T-helper 1 cell treated with Interleukin-12 subunit alpha and Interleukin-12 subunit beta and Interleukin-4 antibody, amounts not matched to agents 30 μg/mL and 1 μg/mL, for 36 hours (primary cell): ENCODE measurements around the gene PCSK6.

Experiments used
- H3K27ac Mint-ChIP-seq: one replicate; pipeline ENCODE4 v1.8.0; 2021; ENCODE audit warnings: mild to moderate bottlenecking, mixed read lengths
- H3K27me3 Mint-ChIP-seq: one replicate; pipeline ENCODE4 v1.8.0; 2021; ENCODE audit warnings: low read depth, mixed read lengths
- H3K36me3 Mint-ChIP-seq: one replicate; pipeline ENCODE4 v1.8.0; 2021; ENCODE audit warnings: low read depth, mixed read lengths
- H3K4me1 Mint-ChIP-seq: one replicate; pipeline ENCODE4 v1.8.0; 2021; ENCODE audit warnings: low read depth, mixed read lengths
- H3K4me3 Mint-ChIP-seq: one replicate; pipeline ENCODE4 v1.8.0; 2021; ENCODE audit warnings: mild to moderate bottlenecking, moderate library complexity, mixed read lengths
- H3K9me3 Mint-ChIP-seq: one replicate; pipeline ENCODE4 v1.8.0; 2021; ENCODE audit warnings: mixed read lengths

PCSK6 gene

GRCh38 chr15:101401286-101401685, 88.2 kb downstream of the PCSK6 start:
- Mint-ChIP-seq H3K9me3 (no peaks in the 10 kb centered on the region), H3K27me3 (peaks cover 6% of the 10 kb centered on the region)

GRCh38 chr15:101399431-101399830, 90.1 kb downstream of the PCSK6 start:
- no peaks in the 10 kb centered on the region for H3K9me3 Mint-ChIP-seq
- H3K36me3 Mint-ChIP-seq = no peaks in the 10 kb centered on the region
- H3K27ac Mint-ChIP-seq = no peak overlapping the region
- H3K4me3 Mint-ChIP-seq = no peak overlapping the region
- H3K27me3 Mint-ChIP-seq = peaks cover 17% of the 10 kb centered on the region
- H3K4me1 Mint-ChIP-seq = peaks cover 3% of the 10 kb centered on the region

More at GRCh38 chr15:101401286-101401685, 88.2 kb downstream of the PCSK6 start:
- no peaks in the 10 kb centered on the region for H3K36me3 Mint-ChIP-seq
- H3K4me1 Mint-ChIP-seq = peaks cover 3% of the 10 kb centered on the region
- H3K27ac Mint-ChIP-seq = no peak overlapping the region
- no peak overlapping the region for H3K4me3 Mint-ChIP-seq

GRCh38 chr15:101398247-101398646, 91.3 kb downstream of the PCSK6 start:
- H3K9me3 Mint-ChIP-seq = no peaks in the 10 kb centered on the region
- H3K27me3 Mint-ChIP-seq = peaks cover 19% of the 10 kb centered on the region
- no peaks in the 10 kb centered on the region for H3K36me3 Mint-ChIP-seq
- peaks cover 3% of the 10 kb centered on the region for H3K4me1 Mint-ChIP-seq
- no peak overlapping the region for H3K27ac Mint-ChIP-seq
- H3K4me3 Mint-ChIP-seq = no peak overlapping the region

GRCh38 chr15:101397521-101398003, 91.9 kb downstream of the PCSK6 start:
- no peak overlapping the region for H3K27ac Mint-ChIP-seq
- no peaks in the 10 kb centered on the region for H3K9me3 Mint-ChIP-seq
- peaks cover 19% of the 10 kb centered on the region for H3K27me3 Mint-ChIP-seq
- H3K36me3 Mint-ChIP-seq = no peaks in the 10 kb centered on the region
- H3K4me3 Mint-ChIP-seq = no peak overlapping the region
- H3K4me1 Mint-ChIP-seq = peaks cover 3% of the 10 kb centered on the region

- H3K4me3 Mint-ChIP-seq = no peak overlapping the region
- H3K27me3 Mint-ChIP-seq = peaks cover 19% of the 10 kb centered on the region
- H3K27ac Mint-ChIP-seq = no peak overlapping the region
- no peaks in the 10 kb centered on the region for H3K36me3 Mint-ChIP-seq
- no peaks in the 10 kb centered on the region for H3K9me3 Mint-ChIP-seq
- H3K4me1 Mint-ChIP-seq = peaks cover 3% of the 10 kb centered on the region
These were observed 92.8 kb downstream of the PCSK6 start for GRCh38 chr15:101396484-101397261.

- Mint-ChIP-seq H3K4me1 (peaks cover 3% of the 10 kb centered on the region), H3K36me3 (no peaks in the 10 kb centered on the region), H3K27ac (no peak overlapping the region), H3K4me3 (no peak overlapping the region), H3K9me3 (no peaks in the 10 kb centered on the region), H3K27me3 (peaks cover 19% of the 10 kb centered on the region)
These were observed 94.9 kb downstream of the PCSK6 start for GRCh38 chr15:101394654-101395053.

- Mint-ChIP-seq H3K4me1 (peaks cover 3% of the 10 kb centered on the region), H3K36me3 (no peaks in the 10 kb centered on the region), H3K27ac (no peak overlapping the region), H3K9me3 (no peaks in the 10 kb centered on the region), H3K27me3 (peaks cover 19% of the 10 kb centered on the region), H3K4me3 (no peak overlapping the region)
These were observed 95.4 kb downstream of the PCSK6 start for GRCh38 chr15:101394056-101394630.

GRCh38 chr15:101393172-101393571, 96.3 kb downstream of the PCSK6 start:
- Mint-ChIP-seq H3K9me3 (no peaks in the 10 kb centered on the region), H3K36me3 (no peaks in the 10 kb centered on the region), H3K4me1 (peaks cover 3% of the 10 kb centered on the region), H3K4me3 (no peak overlapping the region), H3K27me3 (peaks cover 19% of the 10 kb centered on the region), H3K27ac (no peak overlapping the region)

GRCh38 chr15:101391981-101392640, 97.4 kb downstream of the PCSK6 start:
- peaks cover 19% of the 10 kb centered on the region for H3K27me3 Mint-ChIP-seq
- H3K4me3 Mint-ChIP-seq = no peak overlapping the region
- H3K36me3 Mint-ChIP-seq = no peaks in the 10 kb centered on the region
- no peak overlapping the region for H3K27ac Mint-ChIP-seq
- no peaks in the 10 kb centered on the region for H3K9me3 Mint-ChIP-seq
- no peaks in the 10 kb centered on the region for H3K4me1 Mint-ChIP-seq

GRCh38 chr15:101391431-101391830, 98.1 kb downstream of the PCSK6 start:
- H3K27ac Mint-ChIP-seq = no peak overlapping the region
- no peaks in the 10 kb centered on the region for H3K36me3 Mint-ChIP-seq
- H3K4me1 Mint-ChIP-seq = no peaks in the 10 kb centered on the region
- H3K4me3 Mint-ChIP-seq = no peak overlapping the region
- H3K27me3 Mint-ChIP-seq = peaks cover 13% of the 10 kb centered on the region
- no peaks in the 10 kb centered on the region for H3K9me3 Mint-ChIP-seq

- Mint-ChIP-seq H3K4me3 (no peak overlapping the region), H3K9me3 (no peaks in the 10 kb centered on the region), H3K36me3 (no peaks in the 10 kb centered on the region), H3K4me1 (no peaks in the 10 kb centered on the region), H3K27me3 (peaks cover 7% of the 10 kb centered on the region), H3K27ac (no peak overlapping the region)
These were observed 99.0 kb downstream of the PCSK6 start for GRCh38 chr15:101390462-101390861.

GRCh38 chr15:101390060-101390459, 99.4 kb downstream of the PCSK6 start:
- no peaks in the 10 kb centered on the region for H3K36me3 Mint-ChIP-seq
- no peak overlapping the region for H3K27ac Mint-ChIP-seq
- H3K9me3 Mint-ChIP-seq = no peaks in the 10 kb centered on the region
- peaks cover 6% of the 10 kb centered on the region for H3K27me3 Mint-ChIP-seq
- H3K4me1 Mint-ChIP-seq = no peaks in the 10 kb centered on the region
- H3K4me3 Mint-ChIP-seq = no peak overlapping the region

GRCh38 chr15:101389362-101389761, 100.1 kb downstream of the PCSK6 start:
- no peaks in the 10 kb centered on the region for H3K4me1 Mint-ChIP-seq

GRCh38 chr15:101388046-101388445, 101.5 kb downstream of the PCSK6 start:
- H3K36me3 Mint-ChIP-seq = no peaks in the 10 kb centered on the region
- H3K27me3 Mint-ChIP-seq = no peaks in the 10 kb centered on the region
- no peak overlapping the region for H3K4me3 Mint-ChIP-seq
- no peaks in the 10 kb centered on the region for H3K9me3 Mint-ChIP-seq
- no peak overlapping the region for H3K27ac Mint-ChIP-seq
- H3K4me1 Mint-ChIP-seq = no peaks in the 10 kb centered on the region

More at GRCh38 chr15:101389362-101389761, 100.1 kb downstream of the PCSK6 start:
- Mint-ChIP-seq H3K4me3 (no peak overlapping the region), H3K27me3 (peaks cover 2% of the 10 kb centered on the region), H3K9me3 (no peaks in the 10 kb centered on the region), H3K36me3 (no peaks in the 10 kb centered on the region), H3K27ac (no peak overlapping the region)

- Mint-ChIP-seq H3K27ac (no peak overlapping the region), H3K27me3 (no peaks in the 10 kb centered on the region), H3K36me3 (no peaks in the 10 kb centered on the region), H3K4me1 (no peaks in the 10 kb centered on the region), H3K4me3 (no peak overlapping the region), H3K9me3 (no peaks in the 10 kb centered on the region)
These were observed 101.9 kb downstream of the PCSK6 start for GRCh38 chr15:101387574-101387973.
